T-helper 2 cell (primary cell): Measurements from ENCODE around the gene NXPE2.

ENCODE experiments used
- DNase-seq, 5 experiments: peaks; one replicate each; pipeline versions ENCODE4 v3.0.0 to v3.0.0-alpha.2; 2012 to 2022

NXPE2 gene

GRCh38 chr11:114746013-114746412 is 67.7 kb downstream of the NXPE2 start:
- DNase-seq = no peak
